Measurements from ENCODE around the gene PRX.
A peak's percentile ranks its signal among the peaks of the same experiment; 100 is the strongest.

Gene PRX

DNA sequence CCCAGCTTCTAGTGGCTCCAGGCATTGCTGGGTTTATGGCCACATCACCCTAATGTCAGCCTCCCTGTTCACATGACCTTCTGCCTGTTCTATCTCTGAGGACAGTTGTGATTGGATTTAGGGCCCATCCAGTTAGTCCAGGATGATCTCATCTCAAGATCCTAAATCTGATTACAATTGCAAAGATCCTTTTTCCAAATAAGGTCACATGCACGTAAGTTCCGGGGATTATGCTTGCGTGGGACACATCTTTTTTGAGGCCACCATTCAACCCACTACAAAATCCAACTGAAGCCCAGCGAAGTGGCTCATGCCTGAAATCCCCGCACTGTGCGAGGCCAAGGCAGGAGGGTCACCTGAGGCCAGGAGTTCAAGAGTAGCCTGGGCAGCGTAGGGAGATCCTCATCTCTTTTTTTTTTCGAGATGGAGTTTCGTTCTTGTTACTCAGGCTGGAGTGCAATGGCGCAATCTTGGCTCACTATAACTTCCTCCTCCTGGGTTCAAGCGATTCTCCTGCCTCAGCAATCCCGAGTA, 52.4 kb downstream of the PRX start:
- Histone ChIP-seq H3K9me3 (no peaks in the 10 kb centered on the region), H3K4me3 (no peak overlapping the region), H3K36me3 (peaks cover 0 to 25% (median 9%) of the 10 kb centered on the region in 3 donors), H3K4me1 (peaks cover 0 to 16% (median 6%) of the 10 kb centered on the region in 4 donors), H3K27me3 (no peaks in the 10 kb centered on the region), H3K27ac (no peak overlapping the region)
- DNase-seq, result peak in 1 of 2 donors; percentile 59
- intact Hi-C loops (cut with DNase I; ENCODE audit: low total_unique reads), result no loop called here
- TF ChIP-seq, protein P1, sequence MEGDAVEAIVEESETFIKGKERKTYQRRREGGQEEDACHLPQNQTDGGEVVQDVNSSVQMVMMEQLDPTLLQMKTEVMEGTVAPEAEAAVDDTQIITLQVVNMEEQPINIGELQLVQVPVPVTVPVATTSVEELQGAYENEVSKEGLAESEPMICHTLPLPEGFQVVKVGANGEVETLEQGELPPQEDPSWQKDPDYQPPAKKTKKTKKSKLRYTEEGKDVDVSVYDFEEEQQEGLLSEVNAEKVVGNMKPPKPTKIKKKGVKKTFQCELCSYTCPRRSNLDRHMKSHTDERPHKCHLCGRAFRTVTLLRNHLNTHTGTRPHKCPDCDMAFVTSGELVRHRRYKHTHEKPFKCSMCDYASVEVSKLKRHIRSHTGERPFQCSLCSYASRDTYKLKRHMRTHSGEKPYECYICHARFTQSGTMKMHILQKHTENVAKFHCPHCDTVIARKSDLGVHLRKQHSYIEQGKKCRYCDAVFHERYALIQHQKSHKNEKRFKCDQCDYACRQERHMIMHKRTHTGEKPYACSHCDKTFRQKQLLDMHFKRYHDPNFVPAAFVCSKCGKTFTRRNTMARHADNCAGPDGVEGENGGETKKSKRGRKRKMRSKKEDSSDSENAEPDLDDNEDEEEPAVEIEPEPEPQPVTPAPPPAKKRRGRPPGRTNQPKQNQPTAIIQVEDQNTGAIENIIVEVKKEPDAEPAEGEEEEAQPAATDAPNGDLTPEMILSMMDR (IDR thresholded peaks at IDR 0.05), result no peak

DNA sequence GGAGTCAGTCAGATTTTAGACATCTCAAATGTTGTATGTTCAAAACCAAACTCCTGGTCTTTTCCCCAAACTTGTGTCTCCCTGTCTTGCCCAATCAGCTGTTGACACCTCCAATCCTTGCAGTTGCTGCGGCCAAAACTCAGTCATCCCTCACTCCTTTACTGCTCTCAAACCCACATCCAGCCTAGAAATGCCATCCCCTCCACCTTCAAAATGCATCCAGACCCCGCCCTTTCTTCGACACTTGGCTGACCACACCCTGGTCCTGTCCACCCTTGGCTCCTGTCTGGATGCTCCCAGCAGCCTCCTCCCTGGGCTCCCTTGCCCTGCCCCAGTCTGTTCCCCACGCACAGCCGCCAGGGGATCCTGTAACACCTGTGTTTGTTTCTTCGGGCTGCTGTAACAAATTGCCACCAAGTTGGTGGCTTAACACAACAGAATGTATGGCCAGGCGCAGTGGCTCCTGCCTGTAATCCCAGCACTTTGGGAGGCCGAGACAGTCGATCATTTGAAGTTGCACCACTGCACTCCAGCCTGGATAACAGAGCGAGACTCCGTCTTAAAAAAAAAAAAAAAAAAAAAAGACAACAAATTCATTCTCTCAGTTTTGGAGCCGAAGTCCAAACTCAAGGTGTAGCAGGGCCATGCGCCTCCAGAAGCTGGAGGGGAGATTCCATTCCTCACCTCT, 53.0 kb downstream of the PRX start:
- TF ChIP-seq, protein P1 (IDR thresholded peaks at IDR 0.05), result no peak
- no peak overlapping the region for H3K27ac ChIP-seq

DNA sequence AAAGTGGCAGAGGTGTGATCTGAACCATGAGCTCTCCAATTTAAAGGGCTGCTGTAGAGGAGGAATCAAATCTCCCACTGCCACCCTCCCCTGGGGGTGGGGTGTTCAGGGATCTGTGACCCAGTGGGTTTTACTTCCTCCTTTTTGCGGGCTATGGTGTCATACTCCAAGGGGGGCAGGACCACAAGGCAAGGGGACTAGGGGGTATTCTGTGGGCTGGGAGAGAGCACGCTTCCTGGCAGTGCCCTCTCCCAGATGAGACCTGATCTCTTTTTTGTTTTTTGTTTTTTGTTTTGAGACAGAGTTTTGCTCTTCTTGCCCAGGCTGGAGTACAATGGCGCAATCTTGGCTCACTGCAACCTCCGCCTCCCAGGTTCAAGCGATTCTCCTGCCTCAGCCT, 54.4 kb downstream of the PRX start:
- Histone ChIP-seq H3K27ac (no peak overlapping the region), H3K36me3 (peaks cover 0 to 31% (median 9%) of the 10 kb centered on the region in 3 donors), H3K4me1 (peaks cover 0 to 4% (median 2%) of the 10 kb centered on the region in 4 donors), H3K9me3 (no peaks in the 10 kb centered on the region), H3K27me3 (no peaks in the 10 kb centered on the region), H3K4me3 (no peak overlapping the region)
- TF ChIP-seq, protein P1 (IDR thresholded peaks at IDR 0.05), result no peak
- DNase-seq, result peak in 1 of 2 donors; percentile 39
- intact Hi-C loops (cut with DNase I; ENCODE audit: low total_unique reads), result no loop called here

More for the DNA sequence above, 53.0 kb downstream of the PRX start:
- Histone ChIP-seq H3K9me3 (no peaks in the 10 kb centered on the region), H3K36me3 (peaks cover 0 to 25% (median 9%) of the 10 kb centered on the region in 3 donors), H3K4me1 (peaks cover 0 to 9% (median 2%) of the 10 kb centered on the region in 4 donors), H3K27me3 (no peaks in the 10 kb centered on the region), H3K4me3 (no peak overlapping the region)
- intact Hi-C loops (cut with DNase I; ENCODE audit: low total_unique reads), result no loop called here
- no peak for DNase-seq

DNA sequence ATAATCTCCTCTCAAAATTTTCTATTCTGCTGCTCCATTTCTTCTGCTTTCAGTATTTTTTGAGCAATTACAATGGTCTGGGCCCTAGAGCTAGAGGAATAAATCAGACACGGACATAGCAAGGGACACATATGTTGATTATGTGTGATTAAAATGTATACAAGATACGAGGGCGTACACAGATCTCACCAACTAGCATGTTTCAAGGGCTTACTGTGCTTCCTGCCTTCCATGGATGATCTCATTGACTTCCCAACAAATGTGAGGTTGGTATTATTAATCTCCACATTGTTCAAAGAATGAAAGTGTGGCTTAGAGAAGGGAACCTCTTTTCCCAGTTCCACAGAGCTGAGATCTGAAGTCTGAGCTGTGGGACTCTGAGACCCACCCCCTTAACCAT, 55.5 kb downstream of the PRX start:
- no peaks in the 10 kb centered on the region for H3K27me3 ChIP-seq
- no peaks in the 10 kb centered on the region for H3K9me3 ChIP-seq
- peaks cover 0 to 31% (median 9%) of the 10 kb centered on the region in 3 donors for H3K36me3 ChIP-seq
- H3K4me1 ChIP-seq, result peaks cover 0 to 4% (median 2%) of the 10 kb centered on the region in 4 donors
- DNase-seq, result no peak
- intact Hi-C loops (cut with DNase I; ENCODE audit: low total_unique reads), result no loop called here
- no peak overlapping the region for H3K4me3 ChIP-seq
- H3K27ac ChIP-seq, result no peak overlapping the region
- TF ChIP-seq, protein P1 (IDR thresholded peaks at IDR 0.05), result no peak

DNA sequence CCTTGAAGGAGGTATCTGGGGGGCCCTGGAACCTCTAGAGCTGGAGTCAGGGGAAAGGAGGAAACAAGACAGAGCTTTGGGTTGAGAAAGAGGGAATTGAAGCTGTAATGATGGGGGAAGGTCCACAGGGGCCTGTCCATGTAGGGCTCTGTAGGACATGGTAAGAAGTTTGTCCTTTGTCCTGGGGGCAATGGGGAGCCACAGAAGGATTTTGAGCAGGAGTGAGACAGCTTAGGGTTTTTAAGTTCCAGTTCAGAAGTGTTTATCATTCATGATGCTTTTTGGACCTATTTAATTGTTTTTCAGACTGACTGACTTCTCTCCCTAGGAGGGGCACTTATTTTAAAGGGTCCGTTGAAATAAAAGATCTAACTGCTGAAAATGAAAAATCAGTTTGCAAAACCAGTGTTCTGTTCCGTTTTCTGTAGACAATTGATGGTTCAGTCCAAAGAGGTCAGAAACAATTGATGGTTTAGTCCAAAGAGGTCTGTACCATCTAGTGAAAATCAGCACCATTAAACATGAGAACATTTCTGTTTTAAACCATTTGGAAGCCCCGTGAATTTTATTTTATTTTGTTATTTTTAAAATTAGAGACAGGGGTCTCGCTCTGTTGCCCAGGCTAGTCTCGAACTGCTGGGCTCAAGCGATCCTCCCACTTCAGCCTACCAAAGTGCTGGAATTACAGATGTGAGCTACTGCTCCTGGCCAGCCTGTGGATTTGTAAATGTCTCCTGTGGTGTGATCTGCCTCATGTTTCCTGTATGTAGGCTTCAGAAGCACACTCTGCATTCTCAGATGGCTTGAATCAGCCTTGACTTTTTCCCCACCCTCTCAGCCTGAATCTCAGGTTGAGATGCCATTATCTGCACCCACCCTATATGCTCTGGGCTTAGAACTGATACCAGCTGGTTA, 56.2 kb downstream of the PRX start:
- Histone ChIP-seq H3K4me1 (peaks cover 0 to 4% (median 2%) of the 10 kb centered on the region in 4 donors), H3K4me3 (no peak overlapping the region), H3K27ac (no peak overlapping the region), H3K27me3 (no peaks in the 10 kb centered on the region), H3K9me3 (no peaks in the 10 kb centered on the region), H3K36me3 (peaks cover 0 to 25% (median 9%) of the 10 kb centered on the region in 3 donors)
- intact Hi-C loops (cut with DNase I; ENCODE audit: low total_unique reads), result no loop called here
- DNase-seq, result no peak
- TF ChIP-seq, protein P1 (IDR thresholded peaks at IDR 0.05), result no peak
